ENCODE data around the gene SLC35B1. TPM values are rescaled to one million over a fixed set of nuclear protein-coding genes. Genes with fewer than 3 reads are reported as not detected.

Gene SLC35B1
- total RNA-seq, 1 donor from 2014 or later, result 48.1 TPM

DNA sequence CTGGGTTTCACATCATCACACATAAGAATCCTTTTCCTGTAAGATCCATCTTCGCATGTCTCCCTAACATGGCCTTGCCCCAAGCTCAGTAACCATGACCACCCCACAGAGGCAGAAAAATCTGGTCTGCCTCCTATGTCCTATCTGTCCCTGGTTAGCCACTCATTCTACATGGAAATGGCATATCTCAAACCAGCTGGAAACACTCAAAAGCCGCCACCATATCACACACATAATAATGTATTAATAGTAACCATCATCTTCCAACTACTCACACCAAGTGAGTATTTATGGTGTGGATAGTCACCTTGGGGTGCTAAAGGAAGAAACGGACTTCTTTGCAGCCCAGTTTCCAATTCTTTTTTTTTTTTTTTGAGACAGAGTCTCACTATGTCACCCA is 44.7 kb upstream of the SLC35B1 start:
- Histone ChIP-seq H3K27ac (no peak overlapping the region), H3K9me3 (no peaks in the 10 kb centered on the region), H3K4me1 (peaks cover 4% of the 10 kb centered on the region), H3K4me3 (no peak overlapping the region), H3K27me3 (no peaks in the 10 kb centered on the region), H3K36me3 (no peaks in the 10 kb centered on the region)
- no peak for ATAC-seq
- TF ChIP-seq, protein P1, sequence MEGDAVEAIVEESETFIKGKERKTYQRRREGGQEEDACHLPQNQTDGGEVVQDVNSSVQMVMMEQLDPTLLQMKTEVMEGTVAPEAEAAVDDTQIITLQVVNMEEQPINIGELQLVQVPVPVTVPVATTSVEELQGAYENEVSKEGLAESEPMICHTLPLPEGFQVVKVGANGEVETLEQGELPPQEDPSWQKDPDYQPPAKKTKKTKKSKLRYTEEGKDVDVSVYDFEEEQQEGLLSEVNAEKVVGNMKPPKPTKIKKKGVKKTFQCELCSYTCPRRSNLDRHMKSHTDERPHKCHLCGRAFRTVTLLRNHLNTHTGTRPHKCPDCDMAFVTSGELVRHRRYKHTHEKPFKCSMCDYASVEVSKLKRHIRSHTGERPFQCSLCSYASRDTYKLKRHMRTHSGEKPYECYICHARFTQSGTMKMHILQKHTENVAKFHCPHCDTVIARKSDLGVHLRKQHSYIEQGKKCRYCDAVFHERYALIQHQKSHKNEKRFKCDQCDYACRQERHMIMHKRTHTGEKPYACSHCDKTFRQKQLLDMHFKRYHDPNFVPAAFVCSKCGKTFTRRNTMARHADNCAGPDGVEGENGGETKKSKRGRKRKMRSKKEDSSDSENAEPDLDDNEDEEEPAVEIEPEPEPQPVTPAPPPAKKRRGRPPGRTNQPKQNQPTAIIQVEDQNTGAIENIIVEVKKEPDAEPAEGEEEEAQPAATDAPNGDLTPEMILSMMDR (IDR thresholded peaks at IDR 0.05), result no peak
- DNase-seq, result no peak
- intact Hi-C loops (cut with DNase I), result no loop called here

DNA sequence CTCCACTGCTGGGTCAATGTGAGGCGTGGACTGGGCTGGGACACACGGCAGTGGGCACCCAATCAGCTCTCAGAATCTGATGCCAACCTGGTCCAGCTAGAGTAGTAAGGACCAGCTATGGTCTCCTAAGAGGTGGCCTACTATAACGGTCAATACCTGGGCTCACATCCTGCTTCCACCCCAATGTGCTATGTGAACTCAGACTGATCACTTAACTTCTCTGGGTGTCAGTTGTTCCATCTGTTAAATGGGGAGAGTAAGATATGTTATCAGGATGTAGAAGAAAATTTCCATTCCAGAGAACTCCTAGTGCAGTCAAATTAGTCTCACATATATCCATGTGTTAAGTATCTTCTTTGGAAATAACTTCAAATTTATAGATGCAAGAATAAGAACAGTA is 42.0 kb upstream of the SLC35B1 start:
- DNase-seq, result no peak
- TF ChIP-seq, protein P1 (IDR thresholded peaks at IDR 0.05), result no peak
- no peaks in the 10 kb centered on the region for H3K9me3 ChIP-seq

DNA sequence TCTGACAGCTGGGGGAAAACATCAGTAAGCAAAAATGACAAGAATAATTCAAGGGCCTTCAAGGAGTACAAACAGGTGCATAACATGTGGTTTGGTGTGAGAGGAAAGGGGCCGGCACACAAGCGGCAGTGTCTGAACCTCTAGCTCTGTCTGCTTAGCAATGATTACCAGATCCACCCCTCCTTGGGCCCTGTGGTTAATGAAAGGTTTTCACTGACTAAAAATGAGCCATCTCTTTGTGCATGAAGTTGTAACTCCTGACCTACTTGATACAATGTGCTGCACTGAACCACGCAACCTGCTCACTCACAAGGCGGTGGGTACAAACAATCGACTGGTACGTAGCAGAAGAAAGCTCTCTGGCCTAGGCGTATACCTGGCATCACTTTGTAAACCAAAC is 41.0 kb upstream of the SLC35B1 start:
- H3K27ac ChIP-seq, result no peak overlapping the region
- ATAC-seq, result peak; percentile 42

More for the DNA sequence above, 42.0 kb upstream of the SLC35B1 start:
- Histone ChIP-seq H3K27me3 (no peaks in the 10 kb centered on the region), H3K36me3 (no peaks in the 10 kb centered on the region), H3K4me3 (no peak overlapping the region), H3K27ac (no peak overlapping the region), H3K4me1 (peaks cover 15% of the 10 kb centered on the region)
- intact Hi-C loops (cut with DNase I), result no loop called here
- no peak for ATAC-seq

DNA sequence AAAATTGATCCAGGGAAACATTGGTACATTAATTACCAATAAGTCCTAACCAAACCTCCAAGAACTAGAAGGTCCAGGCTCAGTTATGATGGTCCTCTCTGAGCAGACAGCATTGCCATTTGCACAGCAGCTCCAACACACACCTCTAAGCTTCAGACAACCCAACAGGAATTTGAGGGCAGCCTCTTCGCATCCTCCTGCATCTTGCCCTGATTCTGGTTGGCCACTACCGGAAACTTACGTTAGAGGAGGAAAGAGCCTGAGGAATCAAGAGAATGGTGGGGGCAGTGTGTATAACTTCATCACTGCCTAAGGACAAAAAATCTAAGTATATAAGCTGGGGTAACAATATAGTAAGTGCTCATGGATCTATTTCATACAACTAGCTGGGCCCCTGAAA is 40.5 kb upstream of the SLC35B1 start:
- no peaks in the 10 kb centered on the region for H3K9me3 ChIP-seq
- no peak overlapping the region for H3K27ac ChIP-seq
- intact Hi-C loops (cut with DNase I), result no loop called here
- peaks cover 15% of the 10 kb centered on the region for H3K4me1 ChIP-seq
- ATAC-seq, result no peak
- H3K36me3 ChIP-seq, result no peaks in the 10 kb centered on the region
- no peaks in the 10 kb centered on the region for H3K27me3 ChIP-seq
- TF ChIP-seq, protein P1 (IDR thresholded peaks at IDR 0.05), result no peak
- no peak overlapping the region for H3K4me3 ChIP-seq
- no peak for DNase-seq

More for the DNA sequence above, 41.0 kb upstream of the SLC35B1 start:
- Histone ChIP-seq H3K36me3 (no peaks in the 10 kb centered on the region), H3K27me3 (no peaks in the 10 kb centered on the region), H3K4me3 (no peak overlapping the region), H3K9me3 (no peaks in the 10 kb centered on the region), H3K4me1 (peaks cover 15% of the 10 kb centered on the region)
- DNase-seq, result no peak
- intact Hi-C loops (cut with DNase I), result no loop called here
- TF ChIP-seq, protein P1 (IDR thresholded peaks at IDR 0.05), result no peak

DNA sequence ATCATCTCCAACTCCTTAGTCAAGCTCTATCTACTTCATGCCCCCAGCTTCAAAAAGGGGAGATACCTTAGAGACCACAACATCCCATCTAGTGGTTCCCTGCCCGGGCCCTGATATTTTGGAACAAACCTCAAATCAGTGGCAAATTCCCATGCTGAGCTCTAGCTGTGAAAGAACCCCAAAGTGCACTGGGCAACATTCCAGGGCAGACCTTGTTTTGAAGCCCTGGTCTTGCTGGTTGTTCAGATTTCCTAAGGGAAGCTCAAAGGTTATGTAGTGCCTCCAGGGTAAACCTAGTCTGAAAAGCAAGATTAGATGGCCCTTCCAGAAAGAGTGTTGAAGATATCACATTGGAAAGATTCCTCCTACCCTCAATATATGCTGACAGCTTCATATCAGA is 39.9 kb upstream of the SLC35B1 start:
- H3K4me3 ChIP-seq, result no peak overlapping the region
- DNase-seq (no peak), ATAC-seq (no peak)
- TF ChIP-seq, protein P1 (IDR thresholded peaks at IDR 0.05), result no peak
- no peaks in the 10 kb centered on the region for H3K9me3 ChIP-seq
- H3K36me3 ChIP-seq, result no peaks in the 10 kb centered on the region
- no peak overlapping the region for H3K27ac ChIP-seq
- H3K27me3 ChIP-seq, result no peaks in the 10 kb centered on the region
- peaks cover 21% of the 10 kb centered on the region for H3K4me1 ChIP-seq
- intact Hi-C loops (cut with DNase I), result no loop called here

Measured in upper lobe of right lung (tissue), 1 donor.